Measurements from ENCODE around the gene PDGFB.

DNA sequence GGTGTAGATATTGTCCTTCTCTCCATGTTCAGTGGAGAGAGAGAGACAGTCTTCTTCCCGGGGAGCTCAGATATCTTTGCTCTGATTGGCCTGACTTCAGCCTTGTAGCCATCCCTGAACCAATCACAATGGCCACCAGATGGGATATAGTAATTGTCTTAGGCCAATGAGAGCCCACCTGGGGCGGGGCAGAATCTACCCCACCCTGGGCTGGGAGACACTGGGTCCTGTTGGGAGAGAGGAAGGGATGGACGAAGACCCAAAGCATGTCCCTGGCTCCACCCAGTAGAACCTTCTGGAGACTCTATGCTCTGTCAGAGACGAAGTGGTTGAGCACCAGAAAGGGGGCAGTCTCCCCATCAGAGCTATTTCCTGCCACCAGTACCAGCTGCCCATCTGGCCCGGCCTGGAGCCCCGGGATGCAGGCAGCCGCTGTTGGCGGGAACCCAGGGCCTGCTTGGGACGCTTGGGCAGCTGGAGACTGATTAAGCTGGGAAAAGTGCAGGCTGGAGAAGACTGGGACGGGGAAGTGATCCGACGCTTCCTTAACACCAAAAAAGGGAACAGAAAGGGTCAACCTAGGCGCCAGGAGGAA is 60.7 kb downstream of the PDGFB start:
- TF ChIP-seq, protein P1, sequence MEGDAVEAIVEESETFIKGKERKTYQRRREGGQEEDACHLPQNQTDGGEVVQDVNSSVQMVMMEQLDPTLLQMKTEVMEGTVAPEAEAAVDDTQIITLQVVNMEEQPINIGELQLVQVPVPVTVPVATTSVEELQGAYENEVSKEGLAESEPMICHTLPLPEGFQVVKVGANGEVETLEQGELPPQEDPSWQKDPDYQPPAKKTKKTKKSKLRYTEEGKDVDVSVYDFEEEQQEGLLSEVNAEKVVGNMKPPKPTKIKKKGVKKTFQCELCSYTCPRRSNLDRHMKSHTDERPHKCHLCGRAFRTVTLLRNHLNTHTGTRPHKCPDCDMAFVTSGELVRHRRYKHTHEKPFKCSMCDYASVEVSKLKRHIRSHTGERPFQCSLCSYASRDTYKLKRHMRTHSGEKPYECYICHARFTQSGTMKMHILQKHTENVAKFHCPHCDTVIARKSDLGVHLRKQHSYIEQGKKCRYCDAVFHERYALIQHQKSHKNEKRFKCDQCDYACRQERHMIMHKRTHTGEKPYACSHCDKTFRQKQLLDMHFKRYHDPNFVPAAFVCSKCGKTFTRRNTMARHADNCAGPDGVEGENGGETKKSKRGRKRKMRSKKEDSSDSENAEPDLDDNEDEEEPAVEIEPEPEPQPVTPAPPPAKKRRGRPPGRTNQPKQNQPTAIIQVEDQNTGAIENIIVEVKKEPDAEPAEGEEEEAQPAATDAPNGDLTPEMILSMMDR (conservative IDR thresholded peaks at IDR 0.05; ENCODE audit: low read depth in 2 of 2), result no peak
- TF ChIP-seq EZH2phosphoT487 (IDR thresholded peaks at IDR 0.05; ENCODE audit: unreplicated experiment), result no peak
- TF ChIP-seq, protein P2, sequence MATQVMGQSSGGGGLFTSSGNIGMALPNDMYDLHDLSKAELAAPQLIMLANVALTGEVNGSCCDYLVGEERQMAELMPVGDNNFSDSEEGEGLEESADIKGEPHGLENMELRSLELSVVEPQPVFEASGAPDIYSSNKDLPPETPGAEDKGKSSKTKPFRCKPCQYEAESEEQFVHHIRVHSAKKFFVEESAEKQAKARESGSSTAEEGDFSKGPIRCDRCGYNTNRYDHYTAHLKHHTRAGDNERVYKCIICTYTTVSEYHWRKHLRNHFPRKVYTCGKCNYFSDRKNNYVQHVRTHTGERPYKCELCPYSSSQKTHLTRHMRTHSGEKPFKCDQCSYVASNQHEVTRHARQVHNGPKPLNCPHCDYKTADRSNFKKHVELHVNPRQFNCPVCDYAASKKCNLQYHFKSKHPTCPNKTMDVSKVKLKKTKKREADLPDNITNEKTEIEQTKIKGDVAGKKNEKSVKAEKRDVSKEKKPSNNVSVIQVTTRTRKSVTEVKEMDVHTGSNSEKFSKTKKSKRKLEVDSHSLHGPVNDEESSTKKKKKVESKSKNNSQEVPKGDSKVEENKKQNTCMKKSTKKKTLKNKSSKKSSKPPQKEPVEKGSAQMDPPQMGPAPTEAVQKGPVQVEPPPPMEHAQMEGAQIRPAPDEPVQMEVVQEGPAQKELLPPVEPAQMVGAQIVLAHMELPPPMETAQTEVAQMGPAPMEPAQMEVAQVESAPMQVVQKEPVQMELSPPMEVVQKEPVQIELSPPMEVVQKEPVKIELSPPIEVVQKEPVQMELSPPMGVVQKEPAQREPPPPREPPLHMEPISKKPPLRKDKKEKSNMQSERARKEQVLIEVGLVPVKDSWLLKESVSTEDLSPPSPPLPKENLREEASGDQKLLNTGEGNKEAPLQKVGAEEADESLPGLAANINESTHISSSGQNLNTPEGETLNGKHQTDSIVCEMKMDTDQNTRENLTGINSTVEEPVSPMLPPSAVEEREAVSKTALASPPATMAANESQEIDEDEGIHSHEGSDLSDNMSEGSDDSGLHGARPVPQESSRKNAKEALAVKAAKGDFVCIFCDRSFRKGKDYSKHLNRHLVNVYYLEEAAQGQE (IDR thresholded peaks at IDR 0.05; ENCODE audit: unreplicated experiment), result no peak
- TF ChIP-seq EZH2 (IDR thresholded peaks at IDR 0.05; ENCODE audit: low read depth, unreplicated experiment), result no peak
- peak; percentile 23; the same call in 1 of the 2 replicates for TF ChIP-seq POLR2AphosphoS5 (IDR thresholded peaks at IDR 0.05; ENCODE audit: low read depth)

Data from GM23338 (cell line).